Activated CD8-positive, alpha-beta memory T cell treated with anti-CD3 and anti-CD28 coated beads, Interleukin-2, amount 50 U/mL, for 4 hours (primary cell): ENCODE results near the gene PIEZO2.
"Not testable (repeated sequence)": the region's sequence is repeated elsewhere in the genome, so short reads cannot be mapped to it uniquely, and the experiment has no call there.

Experiments
- DNase-seq: peaks from one replicate; pipeline ENCODE4 v3.0.0-alpha.2; 2020

The PIEZO2 gene

DNA sequence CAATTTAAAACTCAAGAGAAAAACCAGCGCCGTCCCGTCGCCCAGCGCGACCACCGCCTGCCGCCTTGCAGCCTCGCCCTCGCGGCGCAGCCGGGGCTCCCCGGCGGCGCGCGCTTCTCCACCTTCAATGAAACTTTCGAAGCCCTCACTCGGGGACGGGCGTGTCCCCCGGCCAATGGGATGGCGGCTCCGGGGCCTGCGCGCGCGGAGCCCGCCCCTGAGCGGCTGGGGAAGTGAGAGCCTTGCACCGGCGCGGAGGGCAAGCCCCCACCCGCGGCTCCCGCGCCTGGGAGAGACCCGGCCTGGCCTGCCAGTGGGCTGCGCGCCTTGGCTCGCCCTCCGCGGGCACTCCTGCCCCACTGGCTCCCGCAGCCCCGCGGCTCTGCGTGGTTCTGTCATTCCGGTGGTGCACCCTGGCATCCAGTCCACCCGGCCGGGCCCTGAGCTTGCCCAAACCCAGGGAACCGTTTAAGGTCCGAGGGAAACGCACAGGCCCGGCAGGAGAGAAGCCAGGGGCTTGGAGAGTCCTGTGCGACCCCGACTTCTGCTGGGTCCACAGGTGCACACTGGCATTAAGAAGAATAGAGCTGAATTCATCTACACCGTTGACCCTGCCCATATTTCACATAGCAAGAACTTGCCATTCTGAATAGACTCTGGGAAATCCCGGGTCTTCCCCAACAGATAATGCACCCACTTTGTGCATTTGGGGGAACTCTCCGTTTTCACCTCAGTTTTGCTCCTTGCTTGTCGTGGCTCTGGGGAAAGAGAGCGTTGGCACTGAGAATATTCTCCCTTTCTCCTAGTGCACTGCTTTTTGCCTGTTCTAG, at the start of gene PIEZO2:
TSS of gene PIEZO2 (minus strand) at position 129 of the 830 bp plus-strand sequence. CDS start 981 bp downstream, outside the sequence.
- DNase-seq: no peak

DNA sequence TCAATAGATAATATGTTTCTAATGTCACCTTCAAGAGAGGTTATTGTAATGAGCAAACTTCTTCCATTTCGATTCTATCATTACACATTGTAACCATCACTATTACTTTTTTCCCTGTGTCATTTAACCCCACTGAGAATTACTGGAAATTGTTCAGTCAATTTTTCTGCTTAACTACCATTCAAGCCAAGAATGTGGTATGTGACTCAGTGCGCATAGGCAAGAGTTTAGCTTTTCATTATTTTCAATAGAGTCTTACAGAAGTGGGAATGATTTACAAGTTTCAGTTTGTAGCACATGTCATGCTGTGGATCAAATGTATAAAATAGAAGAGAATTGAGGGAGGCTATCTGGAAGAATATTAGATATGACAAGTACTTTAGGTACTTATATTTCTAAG, 34.3 kb upstream of the PIEZO2 start:
- DNase-seq: no peak

DNA sequence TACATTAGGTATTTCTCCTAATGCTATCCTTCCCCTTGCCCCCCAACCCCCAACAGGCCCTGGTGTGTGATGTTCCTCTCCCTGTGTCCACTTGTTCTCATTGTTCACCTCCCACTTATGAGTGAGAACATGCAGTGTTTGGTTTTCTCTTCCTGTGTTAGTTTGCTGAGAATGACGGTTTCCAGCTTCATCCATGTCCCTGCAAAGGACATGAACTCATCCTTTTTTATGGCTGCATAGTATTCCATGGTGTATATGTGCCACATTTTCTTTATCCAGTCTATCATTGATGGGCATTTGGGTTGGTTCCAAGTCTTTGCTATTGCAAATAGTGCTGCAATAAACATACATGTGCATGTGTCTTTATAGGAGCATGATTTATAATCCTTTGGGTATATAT, 32.3 kb upstream of the PIEZO2 start:
- DNase-seq: not testable (repeated sequence)

DNA sequence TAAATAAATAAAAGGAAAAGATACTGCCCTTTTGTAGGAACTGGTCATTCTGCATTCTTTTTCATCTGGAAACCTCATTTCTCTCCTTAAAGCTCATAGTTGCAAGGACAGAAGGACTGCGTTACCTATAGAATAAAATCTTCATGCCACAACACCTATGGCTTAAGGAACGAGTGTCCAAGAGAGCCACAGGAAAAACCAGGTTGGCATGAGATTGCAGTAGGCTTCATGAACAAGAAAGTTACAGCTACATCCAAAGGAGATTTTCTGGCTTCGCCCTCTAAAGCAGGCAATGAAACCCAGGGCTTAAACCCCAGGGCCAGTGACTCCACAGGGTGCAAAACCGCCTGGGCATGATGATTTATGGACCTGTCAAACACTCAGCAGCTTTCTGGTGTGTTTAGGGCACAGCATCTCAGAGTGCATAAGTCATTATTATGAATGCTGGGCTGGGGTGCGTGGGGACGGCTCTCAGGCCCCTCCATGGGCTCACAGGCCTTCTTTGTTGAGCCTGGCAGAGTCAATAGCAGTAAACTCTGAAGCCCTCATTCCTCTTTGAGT, 30.7 kb upstream of the PIEZO2 start:
- no peak for DNase-seq

DNA sequence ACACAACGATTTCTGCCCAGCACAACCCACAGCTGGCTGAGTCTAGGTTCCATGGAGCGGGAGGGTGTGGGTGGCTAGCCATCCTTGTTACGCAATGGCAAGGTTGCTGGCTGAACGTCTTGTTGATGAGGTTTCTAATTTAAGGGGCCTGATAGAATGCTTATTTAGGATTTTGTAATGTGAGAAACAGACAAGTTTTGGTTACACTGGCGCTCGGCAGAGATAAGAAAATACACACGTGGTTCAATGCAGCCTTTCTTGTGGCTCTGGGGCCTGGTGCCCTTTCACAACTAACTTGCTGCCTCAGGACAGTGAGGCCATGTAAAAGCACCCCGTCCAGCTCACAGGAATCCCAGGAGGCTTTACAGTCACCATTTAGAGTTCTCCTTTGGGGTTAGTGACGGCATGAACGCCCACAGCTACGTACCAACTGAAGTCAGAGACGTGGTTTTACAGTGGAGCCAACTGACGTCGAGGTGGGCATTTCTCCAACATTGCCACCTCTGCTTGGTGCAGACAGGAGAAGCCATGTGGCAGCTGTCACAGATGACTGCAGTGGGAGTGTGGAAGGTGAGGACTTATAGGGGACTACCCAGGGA, 29.7 kb upstream of the PIEZO2 start:
- DNase-seq: no peak

DNA sequence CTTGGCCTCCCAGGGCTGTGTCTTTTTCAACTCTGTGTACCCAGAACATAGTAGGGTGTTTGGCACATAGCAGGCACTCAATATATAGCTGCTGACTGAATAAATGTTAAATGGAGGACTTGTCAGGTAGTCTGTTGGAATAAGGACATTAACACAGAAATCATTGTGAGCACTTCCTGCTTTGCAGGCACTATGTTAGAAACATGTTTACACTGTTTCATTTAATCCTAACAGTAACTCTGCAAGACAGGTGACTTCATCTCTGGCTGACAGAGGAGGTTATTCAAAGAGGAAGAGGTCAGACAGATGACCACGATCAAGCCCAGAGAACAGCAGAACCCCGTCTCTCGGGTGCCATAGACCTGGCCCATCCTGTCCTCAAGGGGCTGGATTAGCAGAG, 28.0 kb upstream of the PIEZO2 start:
- DNase-seq: no peak

DNA sequence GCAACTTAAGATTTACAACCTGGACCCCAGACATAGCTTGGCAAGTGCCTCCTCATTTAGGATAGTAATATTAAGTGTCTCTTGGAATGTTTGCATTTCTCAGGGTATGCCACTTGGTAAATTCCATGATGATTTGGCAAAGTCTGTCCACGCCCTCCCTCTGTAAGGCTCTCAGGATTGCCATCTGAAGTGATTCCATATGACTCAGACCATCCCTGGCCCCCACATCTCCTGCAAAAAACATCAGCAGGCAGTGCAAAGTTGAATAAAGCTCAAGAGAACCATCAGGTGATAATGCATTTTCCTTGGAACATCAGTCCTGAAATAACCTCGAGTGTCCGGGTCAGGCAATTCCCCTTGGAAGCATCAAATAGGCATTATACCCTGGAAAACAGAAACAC, 27.1 kb upstream of the PIEZO2 start:
- DNase-seq: no peak

DNA sequence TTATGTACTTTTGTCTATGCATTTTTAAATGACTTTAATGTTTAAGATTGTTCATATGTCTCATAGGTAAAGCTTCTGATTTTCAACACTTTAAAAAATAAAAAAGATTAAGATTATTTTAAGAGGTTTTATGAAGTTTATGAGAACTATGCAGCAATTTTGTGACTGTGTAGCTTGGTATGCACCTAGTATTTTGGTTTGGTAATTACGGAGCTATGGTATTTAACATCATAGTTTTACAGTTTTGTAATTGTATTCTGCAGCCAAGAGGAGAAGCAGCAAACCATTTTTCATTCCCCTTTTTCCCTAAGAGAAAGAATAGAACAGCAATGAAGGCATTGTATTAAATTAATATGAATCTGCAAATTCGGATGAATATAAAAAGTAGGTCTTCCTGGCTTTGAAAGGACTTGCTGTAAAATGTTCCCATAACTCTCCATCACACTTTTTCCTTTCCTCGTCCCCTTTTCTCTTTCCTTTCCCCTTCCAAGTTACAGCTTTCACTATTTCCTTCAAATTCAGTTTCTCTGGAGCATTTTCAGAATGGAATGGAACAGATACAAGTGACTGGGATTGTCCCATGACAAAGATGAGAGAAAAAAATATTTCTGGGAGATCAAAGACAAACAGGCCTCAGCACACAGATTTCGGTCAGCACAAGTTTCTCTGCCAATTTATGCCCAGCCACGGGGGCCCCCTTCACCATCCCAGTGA, 26.1 kb upstream of the PIEZO2 start:
- no peak for DNase-seq

DNA sequence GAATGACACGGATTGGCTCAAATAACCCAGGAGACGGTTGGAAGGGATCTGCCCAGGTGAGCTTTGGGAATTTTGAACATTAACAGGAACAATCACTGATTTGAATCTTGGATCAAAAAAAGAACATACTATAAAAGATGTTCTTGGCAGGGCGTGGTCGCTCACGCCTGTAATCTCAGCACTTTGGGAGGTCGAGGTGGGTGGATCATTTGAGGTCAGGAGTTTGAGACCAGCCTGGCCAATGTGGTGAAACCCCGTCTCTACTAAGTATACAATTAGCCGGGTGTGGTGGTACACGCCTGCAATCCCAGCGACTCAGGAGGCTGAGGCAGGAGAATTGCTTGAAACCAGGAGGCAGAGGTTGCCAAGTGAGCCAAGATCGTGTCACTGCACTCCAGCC, 24.8 kb upstream of the PIEZO2 start:
- DNase-seq: not testable (repeated sequence)

DNA sequence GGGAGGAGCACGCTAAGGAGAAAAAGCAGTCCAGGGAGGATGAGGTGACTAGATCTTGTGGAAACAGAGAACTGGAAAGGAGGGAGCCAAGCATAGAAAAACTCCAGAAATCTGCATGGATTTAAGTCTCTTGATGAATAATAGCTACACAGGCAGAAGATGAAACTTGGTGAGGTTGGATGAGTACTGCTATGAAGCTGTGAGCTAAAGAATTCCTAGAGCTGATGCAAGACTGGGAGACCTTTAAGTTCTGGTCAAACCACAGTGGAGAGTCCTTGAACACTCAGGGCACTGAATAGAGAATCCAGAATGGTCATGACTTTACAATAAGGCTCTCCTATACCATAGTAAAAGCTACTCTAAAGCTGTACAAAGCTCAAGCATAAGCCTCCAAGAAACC, 18.4 kb upstream of the PIEZO2 start:
- no peak for DNase-seq

DNA sequence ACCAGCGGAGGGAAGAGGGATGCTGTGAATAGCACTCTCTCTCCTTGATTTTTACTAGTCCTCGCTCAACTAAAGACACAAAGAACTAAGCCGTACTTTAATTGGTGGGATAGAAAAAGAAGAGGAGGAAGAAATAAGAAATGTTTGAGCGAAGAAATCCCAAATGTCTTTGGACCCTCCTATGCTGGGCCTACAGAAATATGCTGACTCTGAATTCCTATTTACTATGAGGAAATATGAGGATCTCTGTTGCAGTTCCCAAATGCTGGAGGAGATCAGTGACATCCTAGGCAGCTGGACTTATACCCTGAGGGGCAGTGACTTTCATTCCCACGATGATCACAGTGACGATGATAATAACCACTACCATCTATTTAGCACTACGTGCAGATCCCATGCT, 16.6 kb upstream of the PIEZO2 start:
- no peak for DNase-seq

DNA sequence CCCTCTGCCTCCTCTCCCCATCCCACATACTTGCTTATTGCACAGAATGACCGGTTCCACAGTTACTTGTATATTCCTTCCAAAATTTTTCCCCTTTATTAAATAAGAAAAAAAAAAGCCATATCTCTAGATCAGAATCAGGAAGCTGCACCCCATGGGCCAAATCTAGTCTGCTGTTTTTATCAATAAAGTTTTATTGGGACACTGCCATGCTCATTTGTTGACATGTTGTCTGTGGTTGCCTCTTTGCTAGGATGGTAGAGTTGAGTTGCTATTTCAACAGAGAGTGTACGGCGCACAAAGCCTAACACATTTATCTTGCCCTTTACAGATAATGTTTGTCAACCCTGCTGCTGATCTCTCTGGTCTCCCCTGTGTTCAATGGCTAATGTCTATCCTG, 15.8 kb upstream of the PIEZO2 start:
- DNase-seq: no peak

DNA sequence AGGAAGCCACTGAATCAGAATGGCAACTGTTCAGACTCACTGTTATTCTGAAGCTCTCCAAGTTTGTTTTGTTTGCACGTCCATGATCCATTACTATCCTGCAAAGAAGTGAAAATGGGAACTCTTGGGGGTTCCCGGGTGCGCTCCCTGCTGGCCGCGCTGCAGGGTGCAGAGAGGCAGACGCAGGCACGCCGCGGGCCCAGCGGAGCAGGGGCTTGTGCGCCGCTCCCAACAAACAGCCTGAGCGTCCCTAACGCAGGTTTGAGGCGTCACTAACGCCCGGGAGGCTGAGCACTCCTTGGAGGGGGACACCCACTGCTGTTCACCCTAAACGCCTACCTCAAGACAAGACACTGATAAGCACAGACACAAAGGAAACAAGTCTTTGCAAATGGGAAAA, 14.3 kb upstream of the PIEZO2 start:
- DNase-seq: no peak

DNA sequence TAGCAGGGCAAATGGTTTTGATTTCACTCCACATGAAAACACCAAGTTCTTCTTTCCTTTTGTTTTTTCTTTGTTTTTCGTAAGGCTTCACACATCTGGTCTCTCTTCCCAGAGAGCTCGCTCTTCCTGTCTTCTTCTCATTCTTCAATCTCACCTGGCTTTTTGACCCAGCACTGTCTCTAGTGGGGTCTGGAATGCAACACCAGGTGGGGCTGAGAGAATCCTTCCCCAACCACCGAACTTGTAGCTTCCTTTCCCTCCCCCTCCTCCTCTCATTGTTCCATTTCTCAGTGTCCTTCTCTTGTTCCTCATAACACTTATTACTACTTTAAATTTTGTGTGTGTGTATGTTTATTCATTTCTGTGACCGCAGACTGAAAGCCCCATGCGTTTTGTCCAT, 13.5 kb upstream of the PIEZO2 start:
- no peak for DNase-seq

DNA sequence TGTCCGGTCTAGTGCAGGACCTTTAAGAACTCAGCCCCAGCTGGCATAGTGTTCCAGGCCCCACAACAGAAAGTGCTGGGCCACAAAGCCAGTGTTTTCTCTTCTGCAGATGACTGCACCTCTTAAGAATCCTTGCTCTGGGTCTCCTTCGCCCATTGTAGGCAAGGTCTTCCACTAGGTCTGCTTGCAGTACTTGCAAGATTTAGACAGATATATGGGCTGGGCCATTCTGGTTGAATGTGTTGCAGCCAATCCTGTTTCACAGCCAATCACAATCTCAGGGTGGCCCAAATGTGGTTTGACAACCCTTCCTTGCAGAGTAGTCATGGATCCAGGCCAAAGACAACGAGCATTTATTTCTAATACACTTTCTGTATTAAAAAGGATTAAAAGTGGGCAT, 13.1 kb upstream of the PIEZO2 start:
- DNase-seq: no peak

DNA sequence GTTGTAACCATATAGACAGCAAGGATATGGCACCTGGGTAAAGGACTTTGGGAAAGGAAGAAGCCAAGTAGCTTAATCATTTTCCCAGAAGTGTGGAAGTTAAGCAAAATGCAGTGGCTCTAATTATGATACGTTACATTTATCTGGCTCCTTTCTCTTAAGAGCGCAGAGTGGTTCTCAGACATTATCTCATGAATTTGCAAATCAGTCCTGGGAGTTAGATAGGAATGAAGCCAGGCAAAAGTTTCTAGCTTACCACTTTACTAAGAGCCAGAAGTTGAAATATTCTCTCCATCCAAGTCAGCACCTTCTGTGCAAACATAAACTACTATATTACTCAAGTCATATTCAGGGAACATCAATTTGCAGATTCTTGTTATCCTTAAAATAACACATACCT, 10.9 kb upstream of the PIEZO2 start:
- no peak for DNase-seq

DNA sequence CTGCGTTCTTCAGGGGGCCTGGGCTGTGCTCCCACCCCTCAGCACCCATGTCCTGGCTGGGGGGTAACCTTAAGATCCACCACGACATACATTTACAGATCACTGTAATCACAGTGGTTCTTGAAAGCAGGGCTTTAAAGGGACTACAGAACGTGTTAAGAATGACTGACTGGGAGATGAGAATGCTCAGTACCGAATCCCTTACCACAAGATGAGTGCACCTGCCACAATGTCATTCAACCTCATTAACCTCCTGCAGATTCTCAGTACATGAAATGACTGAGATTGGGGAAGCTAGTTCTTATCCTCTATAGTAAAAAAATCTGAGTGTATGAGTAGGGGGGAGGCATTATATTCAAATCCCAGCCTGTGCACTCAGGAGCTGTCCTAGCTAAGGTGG, 10.5 kb upstream of the PIEZO2 start:
- no peak for DNase-seq

DNA sequence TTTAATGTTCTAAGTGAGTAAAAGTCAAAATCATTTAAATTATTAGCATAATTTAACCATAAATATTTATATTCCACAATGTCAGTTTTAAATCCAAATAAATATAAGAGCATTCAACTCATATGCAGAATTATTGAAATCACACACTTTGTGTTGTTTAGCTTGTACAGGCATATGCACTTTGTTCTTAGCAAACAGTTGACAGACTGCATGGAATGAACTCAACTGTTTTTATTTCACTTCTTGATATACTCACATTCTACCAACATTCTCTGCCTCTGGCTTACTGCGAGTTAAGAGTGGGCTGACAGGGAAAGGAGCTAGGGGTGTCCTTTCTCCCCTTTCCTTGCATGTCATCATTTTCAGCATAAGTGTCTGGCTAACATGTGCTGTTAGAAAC, 7.6 kb upstream of the PIEZO2 start:
- no peak for DNase-seq

DNA sequence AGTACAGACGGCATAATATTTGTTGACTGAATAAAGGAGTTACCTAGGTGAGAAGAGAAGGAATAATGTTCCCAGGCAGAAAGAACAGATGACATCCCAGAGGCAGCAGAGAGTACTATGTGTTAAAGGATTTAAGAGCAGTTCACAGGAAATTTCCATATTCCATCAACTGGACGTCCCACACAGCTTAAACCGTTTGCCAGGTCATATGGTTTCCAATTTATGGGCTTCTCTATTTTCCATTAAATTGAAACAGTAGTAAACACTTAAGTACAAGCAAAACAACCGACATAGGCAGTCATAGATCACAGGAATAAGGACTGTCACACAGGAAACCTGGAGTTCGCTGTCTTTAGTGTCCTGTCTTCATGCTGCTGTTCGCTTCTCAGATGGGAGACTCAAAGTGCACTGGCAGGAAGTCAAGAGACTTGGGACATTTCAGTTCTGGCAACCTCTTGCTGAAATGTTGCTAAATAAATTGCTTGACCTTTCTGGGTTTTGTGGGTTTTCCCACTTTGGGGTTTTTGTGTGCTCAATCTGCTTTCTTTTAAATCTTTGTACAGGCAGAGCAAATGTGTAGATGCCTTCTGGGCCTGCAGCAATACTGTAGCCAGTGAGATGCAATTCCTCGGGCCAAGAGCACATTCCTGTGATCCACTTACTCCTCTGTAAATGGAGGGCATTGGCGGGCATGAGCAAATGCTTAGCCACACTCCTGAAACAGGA, 5.8 kb upstream of the PIEZO2 start:
- no peak for DNase-seq

DNA sequence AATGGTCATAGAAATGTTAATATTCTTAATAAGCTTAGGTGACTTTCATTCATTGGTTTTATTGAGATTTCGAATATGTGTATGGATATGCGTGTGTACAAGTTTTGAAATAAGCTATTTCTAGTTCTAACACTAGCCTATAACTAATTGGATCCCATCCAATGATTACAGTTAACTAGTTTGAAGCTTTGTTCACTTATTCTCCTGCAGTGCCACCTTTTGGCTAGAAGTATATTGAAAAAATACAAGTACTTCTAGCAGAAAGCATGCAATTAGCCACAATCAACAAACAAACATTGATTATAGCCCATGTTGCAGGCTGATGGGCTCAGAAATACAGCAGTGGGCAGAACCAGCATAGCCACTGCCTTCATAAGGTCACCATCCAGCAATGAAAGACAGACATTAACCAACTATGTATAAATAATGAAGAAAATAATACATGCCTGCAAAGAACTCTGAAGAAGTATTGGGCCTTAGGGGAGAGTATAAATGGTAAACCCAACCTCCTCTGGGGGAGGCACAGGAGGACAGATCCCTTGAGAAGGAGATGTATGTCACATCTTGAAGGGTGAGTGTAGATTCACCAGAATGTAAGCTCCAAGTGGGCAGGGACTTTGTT, 5.1 kb upstream of the PIEZO2 start:
- DNase-seq: no peak

DNA sequence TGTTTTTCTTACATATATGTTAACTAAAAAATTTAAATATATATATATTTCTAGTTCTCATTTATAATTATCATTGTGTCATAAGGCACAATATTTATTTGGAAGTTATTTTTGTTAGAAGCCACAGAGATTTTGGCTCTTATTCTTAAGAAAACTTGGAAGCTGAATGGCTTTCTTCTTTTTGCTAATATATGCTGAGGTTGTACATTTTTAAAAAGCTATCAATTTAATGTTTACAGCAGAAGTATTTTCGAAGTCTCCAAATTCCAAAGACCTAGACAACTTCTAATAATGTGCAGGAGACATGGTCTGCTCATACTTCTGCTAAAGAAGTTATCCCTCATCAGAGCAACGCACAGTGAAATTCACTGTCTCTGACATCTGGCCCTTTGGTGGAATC, 3.7 kb upstream of the PIEZO2 start:
- DNase-seq: no peak

DNA sequence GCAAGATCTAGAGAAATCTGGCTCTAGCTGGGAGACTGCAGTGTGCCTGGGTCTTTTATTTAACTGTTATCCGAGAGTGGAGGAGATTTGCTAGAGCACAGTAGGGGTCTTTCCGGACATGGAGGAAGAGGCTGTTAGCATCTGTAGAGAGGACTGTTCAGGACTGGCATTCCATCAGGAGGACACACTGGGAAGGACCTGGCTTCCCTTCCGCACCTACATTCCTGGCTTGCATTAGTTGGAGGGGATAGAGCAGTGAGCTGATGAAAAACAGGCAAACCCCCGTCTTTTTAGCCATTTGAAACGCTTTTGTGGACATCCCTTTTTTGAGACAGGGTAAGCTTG, 874 bp upstream of the PIEZO2 start:
- DNase-seq: no peak
